Measurements from ENCODE around the gene RASA1. TPM values are rescaled to one million over a fixed set of nuclear protein-coding genes. Genes with fewer than 3 reads are reported as not detected.
A peak's percentile ranks its signal among the peaks of the same experiment; 100 is the strongest.

RASA1 gene
- total and polyA plus RNA-seq, 9 of the 15 experiments (the other 6 are each of a cell fraction or from before 2014, with no cell fraction given): 3.2 to 17.3 (median 9.2) TPM

DNA sequence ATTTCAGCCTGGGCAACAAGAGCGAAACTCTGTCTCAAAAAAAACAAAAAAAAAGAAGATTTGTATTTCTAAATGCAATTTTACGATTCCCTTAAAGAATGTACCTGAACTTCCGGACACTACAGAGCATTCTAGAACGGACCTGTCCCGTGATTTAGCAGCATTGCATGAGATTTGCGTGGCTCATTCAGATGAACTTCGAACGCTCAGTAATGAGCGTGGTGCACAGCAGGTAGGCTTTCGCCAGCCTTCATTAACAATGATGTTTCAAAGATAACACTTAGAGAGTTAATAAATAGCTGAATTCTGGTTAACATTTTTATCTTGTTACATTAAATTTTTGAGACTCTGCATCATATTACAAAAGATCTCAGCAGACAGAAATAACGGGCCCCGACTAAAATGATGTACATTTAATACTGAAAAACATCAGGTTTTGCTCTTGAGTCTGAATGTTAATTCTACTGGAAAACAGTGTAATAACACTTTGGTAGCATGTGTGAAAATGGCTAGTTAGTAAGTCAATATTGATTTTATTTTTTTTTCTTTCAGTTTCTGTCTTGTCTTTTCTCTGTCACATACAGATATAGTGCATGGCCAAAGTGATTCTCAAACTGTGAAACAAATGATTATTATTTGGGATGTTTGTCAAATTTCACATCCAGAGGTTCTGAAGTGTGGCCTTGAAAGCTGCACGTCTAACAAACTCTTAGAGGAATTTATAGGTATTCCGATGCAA, 121.8 kb downstream of the RASA1 start:
- Histone ChIP-seq H3K9ac (ENCODE audit: insufficient read depth in 1 of 2, low read depth in 2 of 2, low read length in 2 of 2) (no peak overlapping the region), H3K4me1 (replicated peaks in 1 of 2; ENCODE audit: control insufficient read depth in 2 of 2, insufficient read depth in 2 of 2, low read length in 2 of 2) (no peaks in the 10 kb centered on the region), H2AFZ (ENCODE audit: low read depth, low read length) (no peak overlapping the region), H4K20me1 (replicated peaks; ENCODE audit: control insufficient read depth, insufficient read depth, low read length) (no peaks in the 10 kb centered on the region), H3K9me1 (ENCODE audit: control insufficient read depth, insufficient read depth, low read length) (no peaks in the 10 kb centered on the region), H3K27ac (ENCODE audit: extremely low read depth, low read depth, low read length) (no peak overlapping the region), H3K27me3 (ENCODE audit: control insufficient read depth in 2 of 2, insufficient read depth in 2 of 2, low read length in 2 of 2) (no peaks in the 10 kb centered on the region), H3K9me3 (replicated peaks; ENCODE audit: control insufficient read depth, insufficient read depth, low read depth, low read length) (no peaks in the 10 kb centered on the region), H3K4me2 (ENCODE audit: insufficient read depth, low read length) (no peak overlapping the region), H3K36me3 (ENCODE audit: control insufficient read depth, insufficient read depth, low read length) (peaks cover 99% of the 10 kb centered on the region), H3K79me2 (ENCODE audit: control insufficient read depth, insufficient read depth, low read length) (peaks cover 2% of the 10 kb centered on the region; the same call in 1 of the 3 replicates), H3K4me3 (no peak overlapping the region)
- intact Hi-C loops (cut with micrococcal nuclease) (loop anchor here (5.0 to 10.0 kb wide), 2 partner anchors 125 to 317 kb away; partner anchors contain the start of gene RASA1), in situ Hi-C loops (cut with MboI) (no loop called here)
- 94% methylated on average over 13 of the region's 14 CpGs for WGBS (ENCODE audit: insufficient coverage, low coverage, missing lambda C conversion rate)
- ATAC-seq: no peak
- BruUV-seq (replicated peaks): TSS peak; percentile 1
- CTCF ChIA-PET (ENCODE audit: low intra/inter-chr PET ratio): no interaction called here
- TF ChIP-seq, protein P1, sequence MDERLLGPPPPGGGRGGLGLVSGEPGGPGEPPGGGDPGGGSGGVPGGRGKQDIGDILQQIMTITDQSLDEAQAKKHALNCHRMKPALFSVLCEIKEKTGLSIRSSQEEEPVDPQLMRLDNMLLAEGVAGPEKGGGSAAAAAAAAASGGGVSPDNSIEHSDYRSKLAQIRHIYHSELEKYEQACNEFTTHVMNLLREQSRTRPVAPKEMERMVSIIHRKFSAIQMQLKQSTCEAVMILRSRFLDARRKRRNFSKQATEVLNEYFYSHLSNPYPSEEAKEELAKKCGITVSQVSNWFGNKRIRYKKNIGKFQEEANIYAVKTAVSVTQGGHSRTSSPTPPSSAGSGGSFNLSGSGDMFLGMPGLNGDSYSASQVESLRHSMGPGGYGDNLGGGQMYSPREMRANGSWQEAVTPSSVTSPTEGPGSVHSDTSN (CRISPR knock-in tag; IDR thresholded peaks at IDR 0.05; ENCODE audit: low read depth): no peak
- TF ChIP-seq, protein P1 (tag; conservative IDR thresholded peaks at IDR 0.05; ENCODE audit: low read depth): no peak
- TF ChIP-seq ZNF57 (CRISPR knock-in tag; IDR thresholded peaks at IDR 0.05) (no peak), KDM4B (IDR thresholded peaks at IDR 0.05; ENCODE audit: borderline replicate concordance in 2 of 2, low read depth in 1 of 2) (no peak), ZNF609 (CRISPR knock-in tag; IDR thresholded peaks at IDR 0.05; ENCODE audit: borderline replicate concordance) (no peak)
- TF ChIP-seq, protein P2, sequence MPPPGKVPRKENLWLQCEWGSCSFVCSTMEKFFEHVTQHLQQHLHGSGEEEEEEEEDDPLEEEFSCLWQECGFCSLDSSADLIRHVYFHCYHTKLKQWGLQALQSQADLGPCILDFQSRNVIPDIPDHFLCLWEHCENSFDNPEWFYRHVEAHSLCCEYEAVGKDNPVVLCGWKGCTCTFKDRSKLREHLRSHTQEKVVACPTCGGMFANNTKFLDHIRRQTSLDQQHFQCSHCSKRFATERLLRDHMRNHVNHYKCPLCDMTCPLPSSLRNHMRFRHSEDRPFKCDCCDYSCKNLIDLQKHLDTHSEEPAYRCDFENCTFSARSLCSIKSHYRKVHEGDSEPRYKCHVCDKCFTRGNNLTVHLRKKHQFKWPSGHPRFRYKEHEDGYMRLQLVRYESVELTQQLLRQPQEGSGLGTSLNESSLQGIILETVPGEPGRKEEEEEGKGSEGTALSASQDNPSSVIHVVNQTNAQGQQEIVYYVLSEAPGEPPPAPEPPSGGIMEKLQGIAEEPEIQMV (tag; conservative IDR thresholded peaks at IDR 0.05; ENCODE audit: low read depth): no peak
- TF ChIP-seq, protein P3, sequence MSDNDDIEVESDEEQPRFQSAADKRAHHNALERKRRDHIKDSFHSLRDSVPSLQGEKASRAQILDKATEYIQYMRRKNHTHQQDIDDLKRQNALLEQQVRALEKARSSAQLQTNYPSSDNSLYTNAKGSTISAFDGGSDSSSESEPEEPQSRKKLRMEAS (CRISPR knock-in tag; IDR thresholded peaks at IDR 0.05): no peak
- POLR2A ChIA-PET: interaction anchor here (0.7 kb wide), 1 partner anchor 10 kb away, joined by 3 read pairs; no protein-coding TSS in a partner anchor
- no peak for FAIRE-seq
- DNase-seq (ENCODE audit: extremely low read depth in 1 of 4, low spot score in 3 of 4): no peak

Measured in K562 (cell line).